Measurements from ENCODE around the gene BICC1. TPM values are rescaled to one million over a fixed set of nuclear protein-coding genes. Genes with fewer than 3 reads are reported as not detected.
A peak's percentile ranks its signal among the peaks of the same experiment; 100 is the strongest.

BICC1 gene
- total and polyA plus RNA-seq, 8 donors, result 19.0 to 37.4 (median 23.0) TPM

DNA sequence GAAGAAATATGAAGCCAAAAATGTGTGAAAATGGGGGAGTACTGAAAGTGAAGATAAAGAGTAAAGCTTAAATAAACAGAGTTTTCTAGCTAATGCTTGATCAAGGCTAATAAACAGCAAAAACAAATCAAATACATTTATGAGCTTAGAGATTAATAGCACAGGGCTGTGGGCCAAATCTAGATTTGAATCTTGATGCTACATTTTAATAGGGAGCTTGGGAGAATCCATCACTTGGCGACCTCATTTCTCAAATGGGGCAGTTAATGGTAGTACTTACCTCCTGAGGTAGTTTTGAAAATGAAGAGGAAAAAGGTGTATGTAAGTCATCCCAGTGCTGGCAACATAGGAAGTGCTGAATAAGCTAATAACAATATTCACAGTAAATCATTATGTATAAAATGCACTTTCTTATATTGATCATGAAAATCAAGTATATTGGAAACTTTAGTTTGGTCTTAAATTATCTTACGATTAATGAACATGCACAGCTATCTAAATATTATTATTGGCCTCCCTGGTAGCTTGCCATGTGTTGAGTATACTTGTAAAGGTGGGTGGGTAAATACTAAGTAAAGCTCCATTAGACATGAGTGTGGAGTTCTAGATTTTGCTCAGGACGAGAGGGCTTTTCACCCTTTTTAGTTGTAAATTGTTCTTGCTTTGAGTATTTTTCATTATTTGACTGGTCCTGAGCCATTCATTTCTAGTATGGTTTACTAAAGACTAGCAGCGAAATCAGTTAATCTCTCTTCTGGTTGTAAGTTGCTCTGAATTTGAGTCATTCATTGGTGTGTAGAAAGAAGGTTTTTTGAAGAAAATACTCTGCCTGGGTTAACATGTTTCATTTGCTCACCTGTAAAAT is 5.1 kb downstream of the BICC1 start:
- Histone ChIP-seq H3K4me3 (peak overlapping the region in 2 of 4 donors; percentile 2 to 64), H3K36me3 (no peaks in the 10 kb centered on the region), H3K27me3 (peaks cover 0 to 10% (median 0%) of the 10 kb centered on the region in 4 donors), H3K27ac (peak overlapping the region in 1 of 4 donors; percentile 40), H3K9me3 (no peaks in the 10 kb centered on the region), H3K4me1 (no peaks in the 10 kb centered on the region)
- DNase-seq, result no peak
- ATAC-seq, result no peak
- no peak for TF ChIP-seq CTCF (IDR thresholded peaks at IDR 0.05)
- intact Hi-C loops (cut with DNase I), result no loop called here
- WGBS, 2 donors, result 47 to 52% methylated on average over 4 of the region's 4 CpGs
- FAIRE-seq, result no peak

DNA sequence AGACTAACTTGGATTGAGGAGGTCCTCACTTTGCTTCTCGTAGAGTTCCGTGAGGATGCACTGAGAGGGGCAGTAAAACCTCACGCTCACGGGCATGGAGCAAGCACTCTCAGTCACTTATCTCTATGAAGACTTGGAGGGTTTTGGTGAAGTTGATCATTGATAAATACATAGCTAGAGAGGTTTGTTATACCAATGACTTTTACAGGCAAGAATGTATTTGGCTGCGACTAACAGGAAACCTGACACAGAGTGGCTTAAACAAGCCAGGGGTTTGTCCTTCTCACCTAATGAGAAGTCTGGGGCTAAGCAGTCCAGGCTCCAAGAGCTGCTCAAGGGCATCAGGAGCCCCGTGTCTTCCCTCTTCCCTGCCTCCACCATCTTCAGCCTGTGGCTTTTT is 6.1 kb downstream of the BICC1 start:
- no peaks in the 10 kb centered on the region for H3K9me3 ChIP-seq
- H3K4me1 ChIP-seq, result no peaks in the 10 kb centered on the region
- H3K27ac ChIP-seq, result peak overlapping the region in 2 of 4 donors; percentile 50 to 58
- peaks cover 0 to 10% (median 0%) of the 10 kb centered on the region in 4 donors for H3K27me3 ChIP-seq
- H3K4me3 ChIP-seq, result peak overlapping the region in 1 of 4 donors; percentile 8
- H3K36me3 ChIP-seq, result no peaks in the 10 kb centered on the region
- WGBS, 2 donors, result 36 to 43% methylated on average over 6 of the region's 6 CpGs
- peak; percentile 55 to 80 (median 72) for ATAC-seq
- intact Hi-C loops (cut with DNase I), result no loop called here
- peak in 2 of 6 donors; percentile 11 to 27 for DNase-seq
- no peak for TF ChIP-seq CTCF (IDR thresholded peaks at IDR 0.05)
- FAIRE-seq, result no peak

- intact Hi-C loops (cut with DNase I), result no loop called here
- WGBS, 2 donors, result 38 to 59% methylated on average over 3 of the region's 3 CpGs
- TF ChIP-seq CTCF (IDR thresholded peaks at IDR 0.05), result no peak
- H3K4me1 ChIP-seq, result no peaks in the 10 kb centered on the region
- no peak overlapping the region for H3K4me3 ChIP-seq
- no peak for ATAC-seq
- no peaks in the 10 kb centered on the region for H3K27me3 ChIP-seq
- no peak for DNase-seq
- H3K27ac ChIP-seq, result no peak overlapping the region
- no peaks in the 10 kb centered on the region for H3K9me3 ChIP-seq
- FAIRE-seq, result no peak
- H3K36me3 ChIP-seq, result no peaks in the 10 kb centered on the region
Measured at GRCh38 chr10:58529077-58529728, 16.5 kb downstream of the BICC1 start.

- DNase-seq, result peak in 5 of 6 donors; percentile 15 to 66 (median 22)
- intact Hi-C loops (cut with DNase I), result no loop called here
- no peak for FAIRE-seq
- ATAC-seq, result peak in 3 of 4 donors; percentile 92 to 94 (median 93)
- no peaks in the 10 kb centered on the region for H3K27me3 ChIP-seq
- no peaks in the 10 kb centered on the region for H3K4me1 ChIP-seq
- H3K36me3 ChIP-seq, result no peaks in the 10 kb centered on the region
- WGBS, 2 donors, result 35 to 42% methylated on average over 5 of the region's 5 CpGs
- peak; percentile 56 to 66 (median 62) for TF ChIP-seq CTCF (IDR thresholded peaks at IDR 0.05)
- no peak overlapping the region for H3K27ac ChIP-seq
- no peak overlapping the region for H3K4me3 ChIP-seq
- no peaks in the 10 kb centered on the region for H3K9me3 ChIP-seq
Measured at GRCh38 chr10:58531084-58531695, 18.5 kb downstream of the BICC1 start.
